Keratinocyte (primary cell): Measurements from ENCODE around the gene HNF4A. TPM values are rescaled to one million over a fixed set of nuclear protein-coding genes. Genes with fewer than 3 reads are reported as not detected.

Source experiments
- DNase-seq: peaks from one replicate; pipeline ENCODE4 v3.0.0-alpha.2; 2011; ENCODE audit warnings: low read depth, missing footprints, low spot score
- FAIRE-seq: peaks from 2 replicates; lab custom pipeline; 2011; peaks lifted over from hg19 to GRCh38; lab: Jason Lieb, UNC
- H2AFZ ChIP-seq: 2 replicates; pipeline ENCODE4 v1.6.0; 2012; ENCODE audit warnings: low read length, control low read depth, inconsistent platforms; ENCODE audit not compliant: control insufficient read depth
- H3K27ac ChIP-seq: 2 replicates; pipeline ENCODE4 v1.5.1; 2011; ENCODE audit warnings: low read length; ENCODE audit not compliant: control insufficient read depth, insufficient read depth
- H3K27me3 ChIP-seq: 3 replicates; pipeline ENCODE4 v1.6.0; 2011; ENCODE audit warnings: low read length; ENCODE audit not compliant: control insufficient read depth, insufficient read depth; ENCODE audit errors: extremely low read depth
- H3K36me3 ChIP-seq, 2 experiments: 2 replicates in 1 of 2; 3 replicates in 1 of 2; pipeline ENCODE4 v1.5.1; 2011; ENCODE audit warnings: low read length in 2 of 2, mild to moderate bottlenecking in 1 of 2; ENCODE audit not compliant: control insufficient read depth in 2 of 2, insufficient read depth in 2 of 2; ENCODE audit errors: extremely low read depth in 1 of 2
- H3K4me1 ChIP-seq: 3 replicates; pipeline ENCODE4 v1.5.1; 2011; ENCODE audit warnings: low read length; ENCODE audit not compliant: control insufficient read depth, insufficient read depth; ENCODE audit errors: extremely low read depth
- H3K4me2 ChIP-seq: 3 replicates; pipeline ENCODE4 v1.6.0; 2011; ENCODE audit warnings: low read depth, low read length; ENCODE audit not compliant: control insufficient read depth, insufficient read depth; ENCODE audit errors: extremely low read depth
- H3K4me3 ChIP-seq, 3 experiments: fragments of 200-600 bp in 1 of 3; sonication (generic) in 1 of 3; 2 replicates in 2 of 3; 3 replicates in 1 of 3; pipeline ENCODE4 v1.5.1; 2011 to 2016; ENCODE audit warnings: low read length in 3 of 3, mild to moderate bottlenecking in 3 of 3, control low read depth in 2 of 3, inconsistent platforms in 1 of 3, low read depth in 1 of 3, mixed read lengths in 1 of 3, mixed run types in 1 of 3, moderate library complexity in 1 of 3; ENCODE audit not compliant: control insufficient read depth in 2 of 3, insufficient read depth in 2 of 3; ENCODE audit errors: extremely low read depth in 1 of 3
- H3K79me2 ChIP-seq: 2 replicates; pipeline ENCODE4 v1.6.0; 2012; ENCODE audit warnings: low read length; ENCODE audit not compliant: control insufficient read depth, insufficient read depth
- H3K9ac ChIP-seq: 3 replicates; pipeline ENCODE4 v1.6.0; 2011; ENCODE audit warnings: low read length; ENCODE audit not compliant: control insufficient read depth, insufficient read depth; ENCODE audit errors: extremely low read depth
- H3K9me1 ChIP-seq: 3 replicates; pipeline ENCODE4 v1.6.0; 2011; ENCODE audit warnings: low read length; ENCODE audit not compliant: control insufficient read depth, insufficient read depth; ENCODE audit errors: extremely low read depth
- H3K9me3 ChIP-seq: 2 replicates; pipeline ENCODE4 v1.5.1; 2012; ENCODE audit warnings: low read depth, low read length; ENCODE audit not compliant: control insufficient read depth
- H4K20me1 ChIP-seq: 3 replicates; pipeline ENCODE4 v1.6.0; 2011; ENCODE audit warnings: low read length; ENCODE audit not compliant: control insufficient read depth, insufficient read depth; ENCODE audit errors: extremely low read depth
- EZH2 ChIP-seq: IDR thresholded peaks from one replicate; pipeline ENCODE4 v1.6.1; 2012; ENCODE audit warnings: inconsistent platforms, mild to moderate bottlenecking, low read length, moderate library complexity
- dilution Hi-C: fragments of 300-500 bp; cut with MboI; formaldehyde crosslinking; loops from one replicate; pipeline ENCODE4 v1.7.0; 2020; ENCODE audit warnings: low sequenced_read_pairs; ENCODE audit not compliant: extremely low pct_ligation_motif_present
- polyA plus RNA-seq, 5 experiments: library from polyadenylated mRNA; depleted of rRNA in 3 of 5; stranded (reverse) in 3 of 5; stranded (forward) in 1 of 5; unstranded in 1 of 5; fragments of >200 nt; gene quantifications; 1 replicate in 1 of 5; 2 replicates in 3 of 5; 3 replicates in 1 of 5; pipeline versions ENCODE4 v1.2.1 to v1.2.3, GENCODE V29; 2011 to 2012; ENCODE audit warnings: missing spikeins in 2 of 5, low read depth in 1 of 5, low replicate concordance in 1 of 5
- TF ChIP-seq, protein P1 (sequence below), 3 experiments: IDR thresholded peaks in 1 of 3; conservative IDR thresholded peaks in 1 of 3; optimal IDR thresholded peaks in 1 of 3; 2 replicates in 2 of 3; 3 replicates in 1 of 3; pipeline versions ENCODE3 to v1.5.1; 2011; ENCODE audit warnings: low read length in 3 of 3, mild to moderate bottlenecking in 3 of 3, moderate library complexity in 2 of 3, control low read depth in 1 of 3, inconsistent platforms in 1 of 3; ENCODE audit not compliant: insufficient read depth in 2 of 3; ENCODE audit errors: extremely low read depth in 1 of 3

Gene HNF4A
- polyA plus RNA-seq, 1 donor (not counting 4 experiments of a cell fraction or from before 2014, with no cell fraction given): not detected

DNA sequence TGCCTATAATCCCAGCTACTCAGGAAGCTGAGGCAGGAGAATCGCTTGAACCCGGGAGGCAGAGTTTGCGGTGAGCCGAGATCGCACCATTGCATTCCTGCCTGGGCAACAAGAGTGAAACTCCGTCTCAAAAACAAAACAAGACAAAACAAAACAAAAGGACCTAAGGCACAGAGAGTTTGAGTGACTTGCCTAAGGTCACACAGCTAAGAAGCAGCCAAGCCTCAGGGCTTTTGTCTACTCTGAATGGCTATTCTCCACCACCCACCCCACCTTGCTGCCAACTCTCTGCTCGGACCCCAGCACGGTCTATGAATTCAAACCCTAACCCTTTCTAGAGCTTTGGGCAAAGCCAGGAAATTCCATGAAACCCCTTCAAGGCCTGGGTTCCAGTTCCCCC is 101.1 kb downstream of the HNF4A start:
- Histone ChIP-seq H3K4me2 (no peak overlapping the region), H2AFZ (no peak overlapping the region), H3K4me1 (no peaks in the 10 kb centered on the region), H3K36me3 (no peaks in the 10 kb centered on the region), H4K20me1 (no peaks in the 10 kb centered on the region), H3K9ac (no peak overlapping the region), H3K9me3 (no peaks in the 10 kb centered on the region), H3K4me3 (no peak overlapping the region), H3K27ac (no peak overlapping the region), H3K79me2 (no peaks in the 10 kb centered on the region), H3K27me3 (no peaks in the 10 kb centered on the region), H3K9me1 (no peaks in the 10 kb centered on the region)
- dilution Hi-C loops: no loop called here
- FAIRE-seq: no peak
- DNase-seq: no peak
- TF ChIP-seq, protein P1, sequence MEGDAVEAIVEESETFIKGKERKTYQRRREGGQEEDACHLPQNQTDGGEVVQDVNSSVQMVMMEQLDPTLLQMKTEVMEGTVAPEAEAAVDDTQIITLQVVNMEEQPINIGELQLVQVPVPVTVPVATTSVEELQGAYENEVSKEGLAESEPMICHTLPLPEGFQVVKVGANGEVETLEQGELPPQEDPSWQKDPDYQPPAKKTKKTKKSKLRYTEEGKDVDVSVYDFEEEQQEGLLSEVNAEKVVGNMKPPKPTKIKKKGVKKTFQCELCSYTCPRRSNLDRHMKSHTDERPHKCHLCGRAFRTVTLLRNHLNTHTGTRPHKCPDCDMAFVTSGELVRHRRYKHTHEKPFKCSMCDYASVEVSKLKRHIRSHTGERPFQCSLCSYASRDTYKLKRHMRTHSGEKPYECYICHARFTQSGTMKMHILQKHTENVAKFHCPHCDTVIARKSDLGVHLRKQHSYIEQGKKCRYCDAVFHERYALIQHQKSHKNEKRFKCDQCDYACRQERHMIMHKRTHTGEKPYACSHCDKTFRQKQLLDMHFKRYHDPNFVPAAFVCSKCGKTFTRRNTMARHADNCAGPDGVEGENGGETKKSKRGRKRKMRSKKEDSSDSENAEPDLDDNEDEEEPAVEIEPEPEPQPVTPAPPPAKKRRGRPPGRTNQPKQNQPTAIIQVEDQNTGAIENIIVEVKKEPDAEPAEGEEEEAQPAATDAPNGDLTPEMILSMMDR (optimal IDR thresholded peaks at IDR 0.05 in 1 of 3, IDR thresholded peaks at IDR 0.05 in 1 of 3, conservative IDR thresholded peaks at IDR 0.05 in 1 of 3; ENCODE audit: extremely low read depth in 1 of 3, insufficient read depth in 2 of 3, low read length in 3 of 3): no peak
- no peak for TF ChIP-seq EZH2

DNA sequence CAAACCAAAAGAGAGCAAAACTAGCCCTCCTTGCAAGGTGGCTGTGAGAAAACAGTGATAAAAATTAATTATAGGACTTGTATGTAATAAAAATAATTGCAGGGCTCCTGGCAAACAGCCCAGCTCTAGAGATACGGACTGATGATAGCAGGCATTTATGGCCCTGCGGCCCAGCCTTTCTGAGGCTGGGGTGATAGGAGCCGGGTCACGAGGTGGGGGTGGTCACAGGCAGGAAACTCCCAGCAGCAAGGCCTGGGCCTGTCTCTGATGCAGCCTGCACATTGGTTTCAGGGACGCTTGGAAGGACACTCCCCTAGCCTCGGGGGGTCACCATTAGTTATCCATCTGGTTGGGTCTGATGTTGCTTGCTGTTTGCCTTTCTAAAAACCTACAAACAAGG is 101.5 kb downstream of the HNF4A start:
- Histone ChIP-seq H4K20me1 (no peaks in the 10 kb centered on the region), H3K4me1 (no peaks in the 10 kb centered on the region), H3K79me2 (no peaks in the 10 kb centered on the region), H3K9ac (no peak overlapping the region), H2AFZ (no peak overlapping the region), H3K27ac (no peak overlapping the region), H3K4me2 (no peak overlapping the region), H3K9me1 (no peaks in the 10 kb centered on the region), H3K9me3 (no peaks in the 10 kb centered on the region), H3K4me3 (no peak overlapping the region), H3K27me3 (no peaks in the 10 kb centered on the region), H3K36me3 (no peaks in the 10 kb centered on the region)
- dilution Hi-C loops: no loop called here
- no peak for TF ChIP-seq EZH2
- TF ChIP-seq, protein P1 (optimal IDR thresholded peaks at IDR 0.05 in 1 of 3, IDR thresholded peaks at IDR 0.05 in 1 of 3, conservative IDR thresholded peaks at IDR 0.05 in 1 of 3; ENCODE audit: extremely low read depth in 1 of 3, insufficient read depth in 2 of 3, low read length in 3 of 3): no peak
- FAIRE-seq: no peak
- DNase-seq: no peak
